Testis (tissue), 3 donors: Measurements from ENCODE around the gene LHX2. TPM values are rescaled to one million over a fixed set of nuclear protein-coding genes. Genes with fewer than 3 reads are reported as not detected.

ENCODE experiments used
- DNase-seq: peaks from one replicate; pipeline ENCODE4 v3.0.0-alpha.2; 2019
- H3K27ac ChIP-seq, 2 donors: fragments of 200-600 bp; sonication (generic); one replicate each; pipeline ENCODE4 v1.5.1; 2019
- H3K27me3 ChIP-seq: fragments of 200-600 bp; sonication (generic); one replicate; pipeline ENCODE4 v1.5.1; 2019
- H3K36me3 ChIP-seq: fragments of 200-600 bp; sonication (generic); one replicate; pipeline ENCODE4 v1.5.1; 2017; ENCODE audit warnings: low read depth; ENCODE audit errors: missing control alignments
- H3K4me1 ChIP-seq: fragments of 200-600 bp; sonication (generic); one replicate; pipeline ENCODE4 v1.5.1; 2019
- H3K4me3 ChIP-seq, 2 donors: fragments of 200-600 bp; sonication (generic); one replicate each; pipeline ENCODE4 v1.5.1; 2017 to 2019
- H3K9me3 ChIP-seq: fragments of 200-600 bp; sonication (generic); one replicate; pipeline ENCODE4 v1.5.1; 2017
- CTCF ChIP-seq, 3 experiments: fragments of 450-650 bp in 2 of 3; fragments of 200-600 bp in 1 of 3; sonication (generic) in 1 of 3; IDR thresholded peaks; one replicate each; pipeline ENCODE4 v1.5.1; 2016 to 2019; ENCODE audit warnings: antibody characterized with exemption in 3 of 3, mild to moderate bottlenecking in 2 of 3, moderate library complexity in 1 of 3
- POLR2A ChIP-seq: fragments of 450-650 bp; IDR thresholded peaks from one replicate; pipeline ENCODE4 v1.6.1; 2017; ENCODE audit warnings: antibody characterized with exemption, mild to moderate bottlenecking, moderate library complexity
- WGBS, 2 donors: methylation state at CpG; one replicate each; pipeline ENCODE4 v1.1.5; 2018; 5-methylcytosine and 5-hydroxymethylcytosine counted together
- intact Hi-C: fragments of 100-400 bp; cut with DNase I; formaldehyde crosslinking; loops from one replicate; pipeline ENCODE4 v1.15.1; 2023; ENCODE audit warnings: low total_unique reads
- polyA plus RNA-seq: library from polyadenylated mRNA; stranded (reverse); fragments of 350-450 nt; fragmentation: Illumina TruSeq; extraction: RNeasy Lipid Tissue Mini Kit (QIAGEN cat#74804); gene quantifications from one replicate; pipeline ENCODE4 v1.2.3, GENCODE V29; 2014; ENCODE audit warnings: low read depth, low replicate concordance; ENCODE audit not compliant: insufficient read depth
- total RNA-seq, 2 donors: library from RNA; depleted of rRNA; stranded (reverse); fragments of >200 nt; gene quantifications; one replicate each; pipeline ENCODE4 v1.2.3, GENCODE V29; 2016

The LHX2 gene
- total and polyA plus RNA-seq, 3 donors from 2014 or later: 2.0 to 5.1 (median 3.4) TPM

- H3K27ac ChIP-seq: no peak overlapping the region
- 72 to 77% methylated on average over 9 of the region's 9 CpGs for WGBS, 2 donors
Measured at GRCh38 chr9:124038790-124039633, 27.4 kb downstream of the LHX2 start.

GRCh38 chr9:124040186-124040931 is 28.8 kb downstream of the LHX2 start:
- Histone ChIP-seq H3K27ac (no peak overlapping the region), H3K27me3 (no peaks in the 10 kb centered on the region), H3K4me3 (peak overlapping the region; percentile 53 to 61), H3K4me1 (peaks cover 6% of the 10 kb centered on the region), H3K36me3 (no peaks in the 10 kb centered on the region), H3K9me3 (no peaks in the 10 kb centered on the region)
- intact Hi-C loops: loop anchor here (5.0 kb wide), 1 partner anchor 498 kb away; no protein-coding TSS in a partner anchor
- TF ChIP-seq POLR2A: no peak
- no peak for TF ChIP-seq CTCF (IDR thresholded peaks at IDR 0.05)
- WGBS, 2 donors: 29 to 37% methylated on average over 15 to 21 of the region's 21 CpGs
- no peak for DNase-seq

More at GRCh38 chr9:124038790-124039633, 27.4 kb downstream of the LHX2 start:
- no peak overlapping the region for H3K4me3 ChIP-seq
- intact Hi-C loops: no loop called here
- DNase-seq: no peak
- H3K4me1 ChIP-seq: peaks cover 6% of the 10 kb centered on the region
- no peaks in the 10 kb centered on the region for H3K27me3 ChIP-seq
- TF ChIP-seq POLR2A: no peak
- no peak for TF ChIP-seq CTCF (IDR thresholded peaks at IDR 0.05)
- H3K36me3 ChIP-seq: no peaks in the 10 kb centered on the region
- H3K9me3 ChIP-seq: no peaks in the 10 kb centered on the region

- no peak for TF ChIP-seq POLR2A
- TF ChIP-seq CTCF (IDR thresholded peaks at IDR 0.05): peak; percentile 91 to 97 (median 96)
- H3K27ac ChIP-seq: no peak overlapping the region
- no peaks in the 10 kb centered on the region for H3K9me3 ChIP-seq
- peak overlapping the region; percentile 53 to 61 for H3K4me3 ChIP-seq
- no peaks in the 10 kb centered on the region for H3K36me3 ChIP-seq
- intact Hi-C loops: loop anchor here (5.0 kb wide), 1 partner anchor 499 kb away; no protein-coding TSS in a partner anchor
- 5 to 37% methylated on average over 10 to 55 of the region's 55 CpGs for WGBS, 2 donors
- no peaks in the 10 kb centered on the region for H3K27me3 ChIP-seq
- DNase-seq: peak; percentile 77
- peaks cover 6% of the 10 kb centered on the region for H3K4me1 ChIP-seq
Measured at GRCh38 chr9:124040935-124041816, 29.6 kb downstream of the LHX2 start.

GRCh38 chr9:124041817-124042116 is 30.2 kb downstream of the LHX2 start:
- no peak overlapping the region for H3K4me3 ChIP-seq
- no peaks in the 10 kb centered on the region for H3K36me3 ChIP-seq
- TF ChIP-seq POLR2A (no peak), CTCF (IDR thresholded peaks at IDR 0.05) (no peak)
- peaks cover 6% of the 10 kb centered on the region for H3K4me1 ChIP-seq
- H3K27ac ChIP-seq: no peak overlapping the region
- intact Hi-C loops: loop anchor here (5.0 kb wide), 1 partner anchor 499 kb away; no protein-coding TSS in a partner anchor
- H3K27me3 ChIP-seq: no peaks in the 10 kb centered on the region
- no peaks in the 10 kb centered on the region for H3K9me3 ChIP-seq
- 44 to 61% methylated on average over 4 of the region's 4 CpGs for WGBS, 2 donors
- no peak for DNase-seq
